Loucy (cell line): ENCODE data around the gene CPB1.

Experiments
- H2AFZ ChIP-seq: fragments of 200-600 bp; sonication (generic); 2 replicates; pipeline ENCODE4 v1.6.0; 2016; ENCODE audit warnings: antibody characterized with exemption, mild to moderate bottlenecking, low read length, moderate library complexity
- H3F3A ChIP-seq: fragments of 200-600 bp; 2 replicates; pipeline ENCODE4 v1.6.0; 2016; ENCODE audit warnings: antibody characterized with exemption, low read depth, mild to moderate bottlenecking
- H3K27me3 ChIP-seq: fragments of 200-600 bp; sonication (generic); 2 replicates; pipeline ENCODE4 v1.6.1; 2014; ENCODE audit warnings: low read length, mild to moderate bottlenecking; ENCODE audit not compliant: insufficient read depth, poor library complexity, severe bottlenecking
- H3K36me3 ChIP-seq: fragments of 200-600 bp; sonication (generic); 2 replicates; pipeline ENCODE4 v1.6.1; 2016; ENCODE audit warnings: low read length; ENCODE audit not compliant: insufficient read depth
- H3K4me1 ChIP-seq: fragments of 200-600 bp; sonication (generic); 2 replicates; pipeline ENCODE4 v1.5.1; 2014; ENCODE audit warnings: low read length, mild to moderate bottlenecking; ENCODE audit not compliant: insufficient read depth, poor library complexity, severe bottlenecking
- H3K4me2 ChIP-seq: fragments of 200-600 bp; sonication (generic); 2 replicates; pipeline ENCODE4 v1.6.0; 2014; ENCODE audit warnings: antibody characterized with exemption, low read length, low read depth, mild to moderate bottlenecking; ENCODE audit not compliant: poor library complexity, severe bottlenecking
- H3K4me3 ChIP-seq: fragments of 200-600 bp; sonication (generic); 2 replicates; pipeline ENCODE4 v1.5.1; 2014; ENCODE audit warnings: low read length, mild to moderate bottlenecking, mixed read lengths; ENCODE audit not compliant: poor library complexity, severe bottlenecking
- H3K79me2 ChIP-seq: fragments of 200-600 bp; sonication (generic); 2 replicates; pipeline ENCODE4 v1.6.1; 2014; ENCODE audit warnings: low read length; ENCODE audit not compliant: insufficient read depth
- H3K9ac ChIP-seq: fragments of 200-600 bp; sonication (generic); 2 replicates; pipeline ENCODE4 v1.6.0; 2014; ENCODE audit warnings: mild to moderate bottlenecking, low read depth, low read length, moderate library complexity; ENCODE audit not compliant: poor library complexity, severe bottlenecking
- H3K9me2 ChIP-seq: fragments of 200-600 bp; sonication (generic); replicated peaks from 2 replicates; pipeline ENCODE4 v1.6.1; 2016; ENCODE audit warnings: low read depth, low read length, mixed read lengths
- H3K9me3 ChIP-seq: fragments of 200-600 bp; sonication (generic); 2 replicates; pipeline ENCODE4 v1.6.1; 2014; ENCODE audit warnings: mild to moderate bottlenecking, antibody characterized with exemption, low read length, low read depth; ENCODE audit not compliant: insufficient read depth
- H4K20me1 ChIP-seq: fragments of 200-600 bp; sonication (generic); 2 replicates; pipeline ENCODE4 v1.6.0; 2014; ENCODE audit warnings: antibody characterized with exemption, low read length, mild to moderate bottlenecking; ENCODE audit not compliant: insufficient read depth, poor library complexity, severe bottlenecking
- EZH2phosphoT487 ChIP-seq: fragments of 200-600 bp; IDR thresholded peaks from 2 replicates; pipeline ENCODE4 v1.6.1; 2018; ENCODE audit warnings: antibody characterized with exemption, mild to moderate bottlenecking, moderate library complexity, borderline replicate concordance
- TF ChIP-seq, protein P1 (sequence below): fragments of 200-600 bp; sonication (generic); conservative IDR thresholded peaks from 2 replicates; pipeline ENCODE4 v1.5.1; 2014; ENCODE audit warnings: mild to moderate bottlenecking, antibody characterized with exemption, low read length

Gene CPB1

DNA sequence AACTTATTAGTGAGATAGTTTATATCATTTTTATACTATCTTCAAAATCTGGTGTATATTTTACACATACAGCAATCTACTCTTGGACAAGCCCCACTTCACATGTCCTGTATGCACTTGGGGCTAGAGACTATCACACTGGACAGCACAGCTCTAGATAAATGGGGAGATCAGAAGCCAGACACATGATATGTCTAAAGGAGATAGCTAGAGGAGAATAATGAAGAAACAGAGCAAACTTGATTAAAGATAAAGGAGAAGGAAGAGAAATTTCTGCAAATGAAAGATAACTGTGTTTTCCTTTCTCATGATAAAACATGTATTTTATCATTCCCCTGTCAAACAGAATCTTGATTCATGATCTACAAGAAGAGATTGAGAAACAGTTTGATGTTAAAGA, 50.5 kb downstream of the CPB1 start:
- H3K79me2 ChIP-seq = no peaks in the 10 kb centered on the region
- H3K9me2 ChIP-seq = no peaks in the 10 kb centered on the region
- no peaks in the 10 kb centered on the region; the same call in 1 of the 2 replicates for H3F3A ChIP-seq
- H2AFZ ChIP-seq = no peak overlapping the region
- H3K36me3 ChIP-seq = no peaks in the 10 kb centered on the region
- no peak for TF ChIP-seq EZH2phosphoT487
- TF ChIP-seq, protein P1, sequence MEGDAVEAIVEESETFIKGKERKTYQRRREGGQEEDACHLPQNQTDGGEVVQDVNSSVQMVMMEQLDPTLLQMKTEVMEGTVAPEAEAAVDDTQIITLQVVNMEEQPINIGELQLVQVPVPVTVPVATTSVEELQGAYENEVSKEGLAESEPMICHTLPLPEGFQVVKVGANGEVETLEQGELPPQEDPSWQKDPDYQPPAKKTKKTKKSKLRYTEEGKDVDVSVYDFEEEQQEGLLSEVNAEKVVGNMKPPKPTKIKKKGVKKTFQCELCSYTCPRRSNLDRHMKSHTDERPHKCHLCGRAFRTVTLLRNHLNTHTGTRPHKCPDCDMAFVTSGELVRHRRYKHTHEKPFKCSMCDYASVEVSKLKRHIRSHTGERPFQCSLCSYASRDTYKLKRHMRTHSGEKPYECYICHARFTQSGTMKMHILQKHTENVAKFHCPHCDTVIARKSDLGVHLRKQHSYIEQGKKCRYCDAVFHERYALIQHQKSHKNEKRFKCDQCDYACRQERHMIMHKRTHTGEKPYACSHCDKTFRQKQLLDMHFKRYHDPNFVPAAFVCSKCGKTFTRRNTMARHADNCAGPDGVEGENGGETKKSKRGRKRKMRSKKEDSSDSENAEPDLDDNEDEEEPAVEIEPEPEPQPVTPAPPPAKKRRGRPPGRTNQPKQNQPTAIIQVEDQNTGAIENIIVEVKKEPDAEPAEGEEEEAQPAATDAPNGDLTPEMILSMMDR = no peak
- no peaks in the 10 kb centered on the region for H3K27me3 ChIP-seq
- no peaks in the 10 kb centered on the region for H4K20me1 ChIP-seq
- no peaks in the 10 kb centered on the region for H3K9me3 ChIP-seq
- H3K4me2 ChIP-seq = no peak overlapping the region
- H3K4me3 ChIP-seq = no peak overlapping the region
- no peak overlapping the region for H3K9ac ChIP-seq
- peaks cover 29% of the 10 kb centered on the region for H3K4me1 ChIP-seq

DNA sequence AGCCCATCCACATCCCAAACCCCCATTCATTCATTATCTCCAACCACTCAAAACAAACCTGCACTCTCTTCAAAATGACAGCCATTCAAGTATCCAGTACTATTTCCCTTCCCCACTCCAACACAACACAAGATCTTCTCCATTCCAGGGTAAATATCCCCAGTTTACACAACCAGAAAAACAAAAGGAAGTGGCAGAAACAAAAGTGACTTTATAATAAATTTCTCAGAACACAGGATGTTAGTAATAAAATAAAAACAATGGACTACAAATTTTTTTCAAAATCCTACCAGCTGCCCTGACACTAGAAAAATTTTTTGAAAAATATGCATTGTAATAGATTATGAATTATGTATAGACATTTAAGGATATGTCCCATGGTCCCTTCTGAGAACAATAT, 51.6 kb downstream of the CPB1 start:
- no peak overlapping the region for H3K9ac ChIP-seq
- no peaks in the 10 kb centered on the region for H3K27me3 ChIP-seq
- H3K4me1 ChIP-seq = peaks cover 26% of the 10 kb centered on the region
- H3F3A ChIP-seq = no peaks in the 10 kb centered on the region; the same call in 1 of the 2 replicates
- peak overlapping the region; percentile 47; the same call in 1 of the 2 replicates for H2AFZ ChIP-seq
- TF ChIP-seq EZH2phosphoT487 = no peak
- TF ChIP-seq, protein P1 = no peak
- no peaks in the 10 kb centered on the region for H3K36me3 ChIP-seq
- H3K4me2 ChIP-seq = no peak overlapping the region
- no peaks in the 10 kb centered on the region for H4K20me1 ChIP-seq
- H3K9me3 ChIP-seq = no peaks in the 10 kb centered on the region
- H3K4me3 ChIP-seq = no peak overlapping the region
- no peaks in the 10 kb centered on the region for H3K9me2 ChIP-seq
- no peaks in the 10 kb centered on the region for H3K79me2 ChIP-seq

DNA sequence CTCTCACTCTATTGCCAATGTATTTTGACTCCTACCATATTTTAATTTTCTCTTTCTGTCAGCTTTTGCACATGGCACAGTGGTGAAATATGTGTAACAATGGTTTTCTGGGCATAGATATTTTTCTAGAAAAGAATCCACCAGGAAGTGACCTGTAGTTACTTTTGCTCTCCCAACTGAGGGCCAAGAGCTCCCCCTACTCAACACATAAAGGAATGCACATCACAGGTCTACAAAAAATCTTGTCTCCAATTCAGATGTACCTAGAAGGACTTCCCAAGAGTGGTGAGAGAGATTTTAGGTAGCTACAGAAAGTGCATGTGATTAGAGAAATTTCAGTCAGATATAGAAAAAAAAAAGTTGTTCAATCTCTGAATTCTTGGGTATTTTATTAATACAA, 53.1 kb downstream of the CPB1 start:
- Histone ChIP-seq H3K9ac (no peak overlapping the region), H3F3A (no peaks in the 10 kb centered on the region; the same call in 1 of the 2 replicates), H2AFZ (peak overlapping the region; percentile 71; the same call in 1 of the 2 replicates), H3K36me3 (no peaks in the 10 kb centered on the region), H3K4me3 (no peak overlapping the region), H3K9me2 (no peaks in the 10 kb centered on the region), H3K27me3 (no peaks in the 10 kb centered on the region), H3K4me2 (no peak overlapping the region), H4K20me1 (no peaks in the 10 kb centered on the region), H3K9me3 (no peaks in the 10 kb centered on the region), H3K4me1 (peaks cover 17% of the 10 kb centered on the region), H3K79me2 (no peaks in the 10 kb centered on the region)
- no peak for TF ChIP-seq EZH2phosphoT487
- TF ChIP-seq, protein P1 = peak; percentile 86
